22Rv1 (cell line): ENCODE measurements around the gene IFIT2.

Experiments
- ZFX ChIP-seq: fragments of 450-650 bp; IDR thresholded peaks from 2 replicates; pipeline ENCODE4 v1.6.1; 2017; ENCODE audit warnings: antibody characterized with exemption, borderline replicate concordance
- TF ChIP-seq, protein P1 (sequence below): fragments of 450-650 bp; IDR thresholded peaks from 2 replicates; pipeline ENCODE4 v1.5.1; 2017; ENCODE audit warnings: mild to moderate bottlenecking

DNA sequence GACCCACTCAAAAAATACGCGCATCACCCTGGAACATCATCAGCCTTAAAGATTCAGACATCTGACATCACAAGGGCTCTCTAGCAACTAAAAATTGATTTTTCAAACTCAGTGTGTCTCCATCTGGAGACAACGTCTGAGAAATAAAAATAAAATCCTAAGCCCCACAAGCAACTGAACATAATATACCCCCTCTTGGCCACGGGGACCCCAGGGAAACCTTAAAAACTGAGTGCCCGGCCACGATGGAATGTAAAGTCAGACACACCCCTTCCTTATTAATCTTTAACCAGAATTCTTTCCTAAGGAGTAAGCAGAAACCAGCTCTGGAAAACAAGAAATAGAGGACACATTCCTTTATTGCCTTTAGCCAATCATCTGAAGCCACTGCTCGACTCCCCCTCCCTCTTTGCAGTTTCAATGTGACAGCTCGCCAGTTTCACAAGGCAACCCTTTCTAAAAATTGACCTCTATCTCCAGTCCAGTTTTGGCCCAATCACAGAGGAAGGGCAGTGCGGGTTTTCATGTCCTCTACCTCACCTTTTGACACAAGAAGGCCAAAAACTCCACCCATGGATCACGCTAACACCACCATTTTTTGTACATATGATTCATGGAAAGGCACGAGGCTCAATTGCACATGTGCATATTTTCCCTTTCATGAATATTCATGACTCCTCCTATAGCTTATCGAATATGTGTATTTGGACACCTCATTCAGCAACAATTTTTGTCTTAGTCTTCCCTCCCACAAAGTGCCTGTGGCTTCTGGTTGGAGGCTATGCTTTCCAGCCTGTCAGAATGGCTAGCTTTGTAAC, 50.1 kb downstream of the IFIT2 start:
- TF ChIP-seq, protein P1, sequence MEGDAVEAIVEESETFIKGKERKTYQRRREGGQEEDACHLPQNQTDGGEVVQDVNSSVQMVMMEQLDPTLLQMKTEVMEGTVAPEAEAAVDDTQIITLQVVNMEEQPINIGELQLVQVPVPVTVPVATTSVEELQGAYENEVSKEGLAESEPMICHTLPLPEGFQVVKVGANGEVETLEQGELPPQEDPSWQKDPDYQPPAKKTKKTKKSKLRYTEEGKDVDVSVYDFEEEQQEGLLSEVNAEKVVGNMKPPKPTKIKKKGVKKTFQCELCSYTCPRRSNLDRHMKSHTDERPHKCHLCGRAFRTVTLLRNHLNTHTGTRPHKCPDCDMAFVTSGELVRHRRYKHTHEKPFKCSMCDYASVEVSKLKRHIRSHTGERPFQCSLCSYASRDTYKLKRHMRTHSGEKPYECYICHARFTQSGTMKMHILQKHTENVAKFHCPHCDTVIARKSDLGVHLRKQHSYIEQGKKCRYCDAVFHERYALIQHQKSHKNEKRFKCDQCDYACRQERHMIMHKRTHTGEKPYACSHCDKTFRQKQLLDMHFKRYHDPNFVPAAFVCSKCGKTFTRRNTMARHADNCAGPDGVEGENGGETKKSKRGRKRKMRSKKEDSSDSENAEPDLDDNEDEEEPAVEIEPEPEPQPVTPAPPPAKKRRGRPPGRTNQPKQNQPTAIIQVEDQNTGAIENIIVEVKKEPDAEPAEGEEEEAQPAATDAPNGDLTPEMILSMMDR = no peak
- TF ChIP-seq ZFX = no peak
